A549 (cell line): ENCODE results near the gene WASHC2A.

Source experiments
- CHD2 ChIP-seq: fragments of 150-350 bp; IDR thresholded peaks from 2 replicates; pipeline ENCODE4 v1.6.1; 2014; ENCODE audit warnings: low read length; ENCODE audit not compliant: partially characterized antibody
- ESRRA ChIP-seq: fragments of 150-350 bp; IDR thresholded peaks from 2 replicates; pipeline ENCODE4 v1.6.1; 2014; ENCODE audit warnings: mild to moderate bottlenecking, low read length, borderline replicate concordance
- HOXB13 ChIP-seq: fragments of 250-450 bp; sonication (Bioruptor Pico); IDR thresholded peaks from 2 replicates; pipeline ENCODE4 v1.5.0; 2020; ENCODE audit warnings: low read depth, mild to moderate bottlenecking, moderate library complexity
- MYC ChIP-seq: IDR thresholded peaks from 2 replicates; pipeline ENCODE4 v1.6.1; 2012; ENCODE audit warnings: mild to moderate bottlenecking, inconsistent platforms, low read length, improper control_type of control experiment, borderline replicate concordance
- NFE2L2 ChIP-seq: fragments of 150-350 bp; conservative IDR thresholded peaks from 2 replicates; pipeline ENCODE4 v1.6.1; 2014; ENCODE audit warnings: low read length
- PHF8 ChIP-seq: fragments of 200-600 bp; sonication (generic); IDR thresholded peaks from 2 replicates; pipeline ENCODE4 v1.6.1; 2016; ENCODE audit warnings: low read depth, mild to moderate bottlenecking, antibody characterized with exemption, moderate library complexity, borderline replicate concordance
- POLR2A ChIP-seq: IDR thresholded peaks from 2 replicates; pipeline ENCODE4 v1.6.1; 2012; ENCODE audit warnings: mild to moderate bottlenecking, low read length
- RFX5 ChIP-seq: fragments of 450-650 bp; IDR thresholded peaks from 2 replicates; pipeline ENCODE4 v1.7.1; 2014; ENCODE audit warnings: antibody characterized with exemption, mild to moderate bottlenecking, moderate library complexity
- SREBF2 ChIP-seq: fragments of 450-650 bp; IDR thresholded peaks from 2 replicates; pipeline ENCODE4 v1.6.1; 2014; ENCODE audit warnings: mild to moderate bottlenecking, moderate library complexity
- ZSCAN20 ChIP-seq: fragments of 250-450 bp; sonication (Bioruptor Pico); IDR thresholded peaks from 2 replicates; pipeline ENCODE4 v1.8.0; 2022; ENCODE audit warnings: mild to moderate bottlenecking, moderate library complexity
- TF ChIP-seq, protein P1 (sequence below): fragments of >200 bp; sonication (Bioruptor Twin); formaldehyde crosslinking; IDR thresholded peaks from 3 replicates; pipeline ENCODE4 v1.5.1; 2016
- TF ChIP-seq, protein P2 (sequence below): IDR thresholded peaks from 2 replicates; pipeline ENCODE4 v1.6.1; 2012
- TF ChIP-seq, protein P3 (sequence below): fragments of 250-450 bp; sonication (Bioruptor Pico); IDR thresholded peaks from 2 replicates; pipeline ENCODE4 v1.5.0; 2021; ENCODE audit warnings: mild to moderate bottlenecking, moderate library complexity, borderline replicate concordance

DNA sequence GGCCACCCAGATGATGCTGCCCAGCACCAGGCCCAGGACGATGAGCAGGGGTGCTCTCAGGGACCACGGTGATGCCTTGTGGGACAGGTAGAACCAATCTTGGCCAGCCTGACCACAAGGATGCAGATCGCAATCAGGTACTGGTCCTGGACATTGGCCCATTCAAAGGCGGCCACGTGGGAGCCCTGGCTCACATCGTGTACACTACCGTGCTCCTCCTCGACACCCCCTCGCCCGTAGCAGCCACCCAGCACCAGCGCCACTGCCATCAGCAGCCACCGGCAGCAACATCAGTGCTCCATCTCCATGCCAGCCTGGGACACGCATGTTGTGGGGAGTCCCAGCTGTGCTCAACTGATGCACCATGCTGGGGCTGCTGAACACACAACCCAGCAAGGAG lies 40.6 kb upstream of the WASHC2A start:
- TF ChIP-seq, protein P1, sequence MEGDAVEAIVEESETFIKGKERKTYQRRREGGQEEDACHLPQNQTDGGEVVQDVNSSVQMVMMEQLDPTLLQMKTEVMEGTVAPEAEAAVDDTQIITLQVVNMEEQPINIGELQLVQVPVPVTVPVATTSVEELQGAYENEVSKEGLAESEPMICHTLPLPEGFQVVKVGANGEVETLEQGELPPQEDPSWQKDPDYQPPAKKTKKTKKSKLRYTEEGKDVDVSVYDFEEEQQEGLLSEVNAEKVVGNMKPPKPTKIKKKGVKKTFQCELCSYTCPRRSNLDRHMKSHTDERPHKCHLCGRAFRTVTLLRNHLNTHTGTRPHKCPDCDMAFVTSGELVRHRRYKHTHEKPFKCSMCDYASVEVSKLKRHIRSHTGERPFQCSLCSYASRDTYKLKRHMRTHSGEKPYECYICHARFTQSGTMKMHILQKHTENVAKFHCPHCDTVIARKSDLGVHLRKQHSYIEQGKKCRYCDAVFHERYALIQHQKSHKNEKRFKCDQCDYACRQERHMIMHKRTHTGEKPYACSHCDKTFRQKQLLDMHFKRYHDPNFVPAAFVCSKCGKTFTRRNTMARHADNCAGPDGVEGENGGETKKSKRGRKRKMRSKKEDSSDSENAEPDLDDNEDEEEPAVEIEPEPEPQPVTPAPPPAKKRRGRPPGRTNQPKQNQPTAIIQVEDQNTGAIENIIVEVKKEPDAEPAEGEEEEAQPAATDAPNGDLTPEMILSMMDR: no peak
- TF ChIP-seq CHD2 (no peak), MYC (no peak), ZSCAN20 (CRISPR knock-in tag) (no peak), RFX5 (no peak), ESRRA (no peak), NFE2L2 (no peak), HOXB13 (CRISPR knock-in tag) (no peak), PHF8 (no peak), POLR2A (no peak; the same call in 1 of the 2 replicates), SREBF2 (no peak)
- TF ChIP-seq, protein P2, sequence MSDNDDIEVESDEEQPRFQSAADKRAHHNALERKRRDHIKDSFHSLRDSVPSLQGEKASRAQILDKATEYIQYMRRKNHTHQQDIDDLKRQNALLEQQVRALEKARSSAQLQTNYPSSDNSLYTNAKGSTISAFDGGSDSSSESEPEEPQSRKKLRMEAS: no peak
- TF ChIP-seq, protein P3, sequence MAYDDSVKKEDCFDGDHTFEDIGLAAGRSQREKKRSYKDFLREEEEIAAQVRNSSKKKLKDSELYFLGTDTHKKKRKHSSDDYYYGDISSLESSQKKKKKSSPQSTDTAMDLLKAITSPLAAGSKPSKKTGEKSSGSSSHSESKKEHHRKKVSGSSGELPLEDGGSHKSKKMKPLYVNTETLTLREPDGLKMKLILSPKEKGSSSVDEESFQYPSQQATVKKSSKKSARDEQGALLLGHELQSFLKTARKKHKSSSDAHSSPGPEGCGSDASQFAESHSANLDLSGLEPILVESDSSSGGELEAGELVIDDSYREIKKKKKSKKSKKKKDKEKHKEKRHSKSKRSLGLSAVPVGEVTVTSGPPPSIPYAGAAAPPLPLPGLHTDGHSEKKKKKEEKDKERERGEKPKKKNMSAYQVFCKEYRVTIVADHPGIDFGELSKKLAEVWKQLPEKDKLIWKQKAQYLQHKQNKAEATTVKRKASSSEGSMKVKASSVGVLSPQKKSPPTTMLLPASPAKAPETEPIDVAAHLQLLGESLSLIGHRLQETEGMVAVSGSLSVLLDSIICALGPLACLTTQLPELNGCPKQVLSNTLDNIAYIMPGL: no peak
